HT-29 (cell line): Measurements from ENCODE around the gene NAXE. TPM values are rescaled to one million over a fixed set of nuclear protein-coding genes. Genes with fewer than 3 reads are reported as not detected.

Experiments used
- total RNA-seq: library from RNA; depleted of rRNA; stranded (reverse); fragments of >200 nt; shearing (Covaris generic); gene quantifications from 2 replicates; pipeline ENCODE4 v1.2.3, GENCODE V29; 2014; rRNA removed

NAXE gene
- total RNA-seq, 1 experiment from 2014 or later: 220 TPM

Other genes starting within 250 kb of the NAXE start
- gene RHBG, start 222.6 kb upstream of the NAXE start, total RNA-seq: not detected in 2 replicates
- gene MEF2D, start 91.0 kb upstream of the NAXE start, total RNA-seq: 17.8 and 27.4 TPM in 2 replicates
- gene IQGAP3, start 19.2 kb upstream of the NAXE start, total RNA-seq: 55.3 and 61.7 TPM in 2 replicates
- gene TTC24, start 12.1 kb upstream of the NAXE start, total RNA-seq: not detected in 2 replicates
- 19.4 and 28.8 TPM in 2 replicates for gene GPATCH4, start 9.7 kb downstream of the NAXE start, total RNA-seq
- 0.10 TPM in 1 of 2 replicates, not detected in the other for gene HAPLN2, start 27.6 kb downstream of the NAXE start, total RNA-seq
- not detected in 2 replicates for gene BCAN, start 50.3 kb downstream of the NAXE start, total RNA-seq
- gene NES, start 85.6 kb downstream of the NAXE start, total RNA-seq: 0.31 and 0.44 TPM in 2 replicates
- 289 and 312 TPM in 2 replicates for gene CRABP2, start 113.8 kb downstream of the NAXE start, total RNA-seq
- 30.0 and 30.3 TPM in 2 replicates for gene METTL25B, start 136.7 kb downstream of the NAXE start, total RNA-seq
- 30.8 and 33.2 TPM in 2 replicates for gene ISG20L2, start 137.0 kb downstream of the NAXE start, total RNA-seq
- 111 and 115 TPM in 2 replicates for gene MRPL24, start 149.3 kb downstream of the NAXE start, total RNA-seq
- 490 and 566 TPM in 2 replicates for gene HDGF, start 159.9 kb downstream of the NAXE start, total RNA-seq
- gene PRCC, start 175.8 kb downstream of the NAXE start, total RNA-seq: 61.1 and 61.2 TPM in 2 replicates
- 5.4 and 11.3 TPM in 2 replicates for gene SH2D2A, start 225.1 kb downstream of the NAXE start, total RNA-seq